WTC11 (cell line): Measurements from ENCODE around the gene EMP1. TPM values are rescaled to one million over a fixed set of nuclear protein-coding genes. Genes with fewer than 3 reads are reported as not detected.

Experiments
- ATAC-seq: fragments of 200-7000 bp; cut with Tn5 transposase; 2 replicates; pipeline ENCODE4 v1.10.0; 2021; ENCODE audit warnings: mild to moderate bottlenecking, moderate library complexity
- CTCF ChIA-PET: fragments of 300-600 bp; sonication (Branson Sonifier 250); formaldehyde crosslinking; loops from one replicate; lab custom pipeline; 2021; ENCODE audit warnings: antibody characterized with exemption; lab: Charles Lee
- POLR2A ChIA-PET: fragments of 350-600 bp; sonication (Branson Sonifier 250); formaldehyde crosslinking; loops from one replicate; lab custom pipeline; 2021; ENCODE audit warnings: antibody characterized with exemption; lab: Charles Lee
- DNase-seq: peaks from one replicate; pipeline ENCODE4 v3.0.0; 2021; ENCODE audit warnings: low spot score
- H3K27ac Mint-ChIP-seq: 2 replicates; pipeline ENCODE4 v1.8.0; 2021; ENCODE audit warnings: mixed read lengths
- H3K27me3 Mint-ChIP-seq: 2 replicates; pipeline ENCODE4 v1.8.0; 2021; ENCODE audit warnings: low read depth, mild to moderate bottlenecking, moderate library complexity, mixed read lengths
- H3K36me3 Mint-ChIP-seq: 2 replicates; pipeline ENCODE4 v1.8.0; 2021; ENCODE audit warnings: mixed read lengths
- H3K4me1 Mint-ChIP-seq: 2 replicates; pipeline ENCODE4 v1.8.0; 2022; ENCODE audit warnings: mixed read lengths
- H3K4me3 Mint-ChIP-seq: 2 replicates; pipeline ENCODE4 v1.8.0; 2021; ENCODE audit warnings: mild to moderate bottlenecking, moderate library complexity, mixed read lengths
- H3K9me3 Mint-ChIP-seq: 2 replicates; pipeline ENCODE4 v1.8.0; 2021; ENCODE audit warnings: mixed read lengths
- CREB1 ChIP-seq: sonication (generic); formaldehyde crosslinking; IDR thresholded peaks from 2 replicates; pipeline ENCODE4 v1.8.0; 2023; ENCODE audit warnings: mild to moderate bottlenecking, missing genetic modification reagents
- ERG ChIP-seq: fragments of 250-450 bp; sonication (Bioruptor Pico); IDR thresholded peaks from 2 replicates; pipeline ENCODE4 v1.8.0; 2021; ENCODE audit warnings: mild to moderate bottlenecking
- ESRRA ChIP-seq: sonication (generic); formaldehyde crosslinking; IDR thresholded peaks from 2 replicates; pipeline ENCODE4 v1.8.1; 2022; ENCODE audit warnings: mild to moderate bottlenecking, missing genetic modification reagents, borderline replicate concordance
- ETV6 ChIP-seq: sonication (generic); formaldehyde crosslinking; IDR thresholded peaks from 2 replicates; pipeline ENCODE4 v1.8.1; 2022; ENCODE audit warnings: mild to moderate bottlenecking, missing genetic modification reagents
- FOXP1 ChIP-seq: sonication (generic); formaldehyde crosslinking; IDR thresholded peaks from 2 replicates; pipeline ENCODE4 v1.8.0; 2022; ENCODE audit warnings: missing genetic modification reagents, mild to moderate bottlenecking, moderate library complexity, borderline replicate concordance
- HMGA2 ChIP-seq: fragments of 250-450 bp; sonication (Bioruptor Pico); IDR thresholded peaks from 2 replicates; pipeline ENCODE4 v1.4.0; 2021; ENCODE audit warnings: mild to moderate bottlenecking, moderate library complexity
- HMGXB4 ChIP-seq: sonication (generic); formaldehyde crosslinking; IDR thresholded peaks from 2 replicates; pipeline ENCODE4 v1.8.1; 2023; ENCODE audit warnings: mild to moderate bottlenecking, moderate library complexity, missing genetic modification reagents
- IRF1 ChIP-seq: sonication (generic); formaldehyde crosslinking; IDR thresholded peaks from 2 replicates; pipeline ENCODE4 v1.8.0; 2023; ENCODE audit warnings: missing genetic modification reagents
- MYBL2 ChIP-seq: sonication (generic); formaldehyde crosslinking; IDR thresholded peaks from 2 replicates; pipeline ENCODE4 v1.8.1; 2023; ENCODE audit warnings: mild to moderate bottlenecking, moderate library complexity, missing genetic modification reagents
- NR3C1 ChIP-seq: sonication (generic); formaldehyde crosslinking; conservative IDR thresholded peaks from 2 replicates; pipeline ENCODE4 v1.8.1; 2023; ENCODE audit warnings: low read depth, mild to moderate bottlenecking, missing genetic modification reagents
- SMAD3 ChIP-seq: sonication (generic); formaldehyde crosslinking; IDR thresholded peaks from 2 replicates; pipeline ENCODE4 v1.8.0; 2022; ENCODE audit warnings: missing genetic modification reagents, mild to moderate bottlenecking, borderline replicate concordance
- SP1 ChIP-seq: sonication (generic); formaldehyde crosslinking; conservative IDR thresholded peaks from 2 replicates; pipeline ENCODE4 v1.8.1; 2022; ENCODE audit warnings: missing genetic modification reagents
- TEAD1 ChIP-seq: sonication (generic); formaldehyde crosslinking; IDR thresholded peaks from 2 replicates; pipeline ENCODE4 v1.8.0; 2022; ENCODE audit warnings: mild to moderate bottlenecking, missing genetic modification reagents
- TEAD4 ChIP-seq: sonication (generic); formaldehyde crosslinking; IDR thresholded peaks from 2 replicates; pipeline ENCODE4 v1.8.0; 2022; ENCODE audit warnings: mild to moderate bottlenecking, missing genetic modification reagents
- USF2 ChIP-seq: sonication (generic); formaldehyde crosslinking; IDR thresholded peaks from 2 replicates; pipeline ENCODE4 v1.8.1; 2023; ENCODE audit warnings: mild to moderate bottlenecking, missing genetic modification reagents, moderate library complexity
- ZBTB43 ChIP-seq: sonication (generic); formaldehyde crosslinking; IDR thresholded peaks from 2 replicates; pipeline ENCODE4 v1.8.1; 2023; ENCODE audit warnings: mild to moderate bottlenecking, missing genetic modification reagents
- ZMAT4 ChIP-seq: fragments of 250-450 bp; sonication (Bioruptor Pico); IDR thresholded peaks from 2 replicates; pipeline ENCODE4 v1.9.0; 2021; ENCODE audit warnings: mild to moderate bottlenecking
- ZNF138 ChIP-seq: sonication (generic); formaldehyde crosslinking; conservative IDR thresholded peaks from 2 replicates; pipeline ENCODE4 v1.8.1; 2022; ENCODE audit warnings: mild to moderate bottlenecking, moderate library complexity, missing genetic modification reagents
- ZNF281 ChIP-seq: sonication (generic); formaldehyde crosslinking; IDR thresholded peaks from 2 replicates; pipeline ENCODE4 v1.8.0; 2023; ENCODE audit warnings: mild to moderate bottlenecking, missing genetic modification reagents
- ZNF396 ChIP-seq: fragments of 250-450 bp; sonication (Bioruptor Pico); IDR thresholded peaks from 2 replicates; pipeline ENCODE4 v1.8.0; 2021; ENCODE audit warnings: mild to moderate bottlenecking, moderate library complexity, borderline replicate concordance
- ZNF423 ChIP-seq: fragments of 250-450 bp; sonication (Bioruptor Pico); IDR thresholded peaks from 2 replicates; pipeline ENCODE4 v2.1.2; 2022; ENCODE audit warnings: mild to moderate bottlenecking, moderate library complexity
- total RNA-seq: library from RNA; stranded (reverse); gene quantifications from 3 replicates; pipeline ENCODE4 v1.2.3, GENCODE V29; 2021

Gene EMP1
- total RNA-seq, 1 experiment from 2014 or later, result 1.4 TPM

- ATAC-seq (no peak), DNase-seq (no peak)
- H3K27ac Mint-ChIP-seq, result no peak overlapping the region
- TF ChIP-seq NR3C1, result no peak
- TF ChIP-seq SP1 (CRISPR knock-in tag), result no peak
- TF ChIP-seq ETV6, result no peak
- TF ChIP-seq ZNF423 (CRISPR knock-in tag), result no peak
- TF ChIP-seq CREB1 (CRISPR knock-in tag), result no peak
- TF ChIP-seq TEAD4 (CRISPR knock-in tag), result no peak
- TF ChIP-seq HMGA2, result no peak
- H3K4me3 Mint-ChIP-seq, result no peak overlapping the region
- H3K36me3 Mint-ChIP-seq, result no peaks in the 10 kb centered on the region
- peaks cover 5% of the 10 kb centered on the region for H3K9me3 Mint-ChIP-seq
- peaks cover 28% of the 10 kb centered on the region for H3K27me3 Mint-ChIP-seq
- POLR2A ChIA-PET, result no interaction called here
- peaks cover 32% of the 10 kb centered on the region for H3K4me1 Mint-ChIP-seq
- CTCF ChIA-PET, result no interaction called here
These were observed 56.1 kb downstream of the EMP1 start for GRCh38 chr12:13252616-13253015.

- no peak overlapping the region for H3K4me3 Mint-ChIP-seq
- no peak for TF ChIP-seq IRF1
- no peak for TF ChIP-seq SMAD3
- TF ChIP-seq HMGA2, result no peak
- no peak for TF ChIP-seq MYBL2
- TF ChIP-seq ZNF396 (CRISPR knock-in tag), result no peak
- no peak for TF ChIP-seq ERG (CRISPR knock-in tag)
- no peak for TF ChIP-seq ZNF138 (CRISPR knock-in tag)
- no peak for TF ChIP-seq ZNF281 (CRISPR knock-in tag)
- TF ChIP-seq ETV6, result no peak
- TF ChIP-seq FOXP1 (CRISPR knock-in tag), result no peak
- no peak for TF ChIP-seq TEAD4 (CRISPR knock-in tag)
- TF ChIP-seq TEAD1 (CRISPR knock-in tag), result no peak
- TF ChIP-seq, all 79 proteins: peak for 0
- Mint-ChIP-seq H3K9me3 (peaks cover 5% of the 10 kb centered on the region), H3K27ac (no peak overlapping the region), H3K4me1 (peaks cover 32% of the 10 kb centered on the region), H3K36me3 (no peaks in the 10 kb centered on the region), H3K27me3 (peaks cover 24% of the 10 kb centered on the region)
- ATAC-seq, result no peak
- DNase-seq, result no peak
- CTCF ChIA-PET, result interaction anchor here (0.9 to 3.8 kb wide), 8 partner anchors 13 to 728 kb away, joined by 3 to 118 read pairs (median 18); no protein-coding TSS in a partner anchor
- POLR2A ChIA-PET, result no interaction called here
These were observed 57.6 kb downstream of the EMP1 start for GRCh38 chr12:13253966-13254760.

- ATAC-seq, result peak; percentile 93
- Mint-ChIP-seq H3K4me1 (peaks cover 32% of the 10 kb centered on the region), H3K27ac (peak overlapping the region; percentile 94), H3K36me3 (no peaks in the 10 kb centered on the region), H3K9me3 (no peaks in the 10 kb centered on the region), H3K27me3 (peaks cover 21% of the 10 kb centered on the region), H3K4me3 (peak overlapping the region; percentile 53)
- peak; percentile 98 for DNase-seq
- ChIA-PET CTCF (interaction anchor here (0.5 to 3.8 kb wide), 98 partner anchors 10 to 930 kb away, joined by 3 to 118 read pairs (median 5); partner anchors contain the start of genes GPRC5A and GRIN2B), POLR2A (interaction anchor here (0.6 to 1.5 kb wide), 5 partner anchors 22 to 1514 kb away, joined by 3 to 6 read pairs (median 3); a partner anchor contains a TSS)
- TF ChIP-seq ESRRA (CRISPR knock-in tag) (no peak), TEAD4 (CRISPR knock-in tag) (no peak), USF2 (CRISPR knock-in tag) (peak; percentile 79), ZMAT4 (CRISPR knock-in tag) (no peak), HMGXB4 (no peak), ZBTB43 (CRISPR knock-in tag) (no peak)
These were observed 59.5 kb downstream of the EMP1 start for GRCh38 chr12:13255792-13256691.
